H1 (cell line): ENCODE measurements around the gene JPH3. TPM values are rescaled to one million over a fixed set of nuclear protein-coding genes. Genes with fewer than 3 reads are reported as not detected.
"Not testable (repeated sequence)": the region's sequence is repeated elsewhere in the genome, so short reads cannot be mapped to it uniquely, and the experiment has no call there.

ENCODE experiments used
- CTCF ChIA-PET: fragments of 300-600 bp; sonication (Branson Sonifier 250); formaldehyde crosslinking; loops from one replicate; lab custom pipeline; 2021; ENCODE audit not compliant: partially characterized antibody; lab: Charles Lee
- POLR2A ChIA-PET: fragments of 300-600 bp; sonication (Branson Sonifier 250); formaldehyde crosslinking; loops from one replicate; lab custom pipeline; 2021; ENCODE audit warnings: inconsistent platforms; ENCODE audit not compliant: partially characterized antibody; lab: Charles Lee
- DNase-seq, 2 experiments: peaks; one replicate each; pipeline versions ENCODE4 v3.0.0 to v3.0.0-alpha.2; 2010 to 2022; ENCODE audit warnings: low spot score in 2 of 2, low read depth in 1 of 2, mixed read lengths in 1 of 2
- FAIRE-seq: peaks from 2 replicates; lab custom pipeline; 2011; peaks lifted over from hg19 to GRCh38; lab: Jason Lieb, UNC
- H2AFZ ChIP-seq: 2 replicates; pipeline ENCODE4 v1.8.1; 2012; ENCODE audit warnings: low read length, inconsistent platforms
- H2AK5ac ChIP-seq: 2 replicates; pipeline ENCODE4 v1.6.1; 2013; ENCODE audit warnings: low read depth, low read length
- H2BK120ac ChIP-seq: replicated peaks from 2 replicates; pipeline ENCODE3; 2013; ENCODE audit warnings: low read depth, low read length, inconsistent platforms
- H2BK12ac ChIP-seq: 2 replicates; pipeline ENCODE4 v1.6.1; 2013; ENCODE audit warnings: low read depth, low read length
- H2BK15ac ChIP-seq: 2 replicates; pipeline ENCODE4 v1.6.1; 2013; ENCODE audit warnings: low read length
- H2BK20ac ChIP-seq: 2 replicates; pipeline ENCODE4 v1.6.1; 2013; ENCODE audit warnings: low read length
- H2BK5ac ChIP-seq: 2 replicates; pipeline ENCODE4 v1.6.1; 2013; ENCODE audit warnings: low read depth, low read length
- H3K14ac ChIP-seq: 2 replicates; pipeline ENCODE4 v1.6.1; 2013; ENCODE audit warnings: inconsistent platforms; ENCODE audit not compliant: insufficient read length
- H3K18ac ChIP-seq: 2 replicates; pipeline ENCODE4 v1.6.1; 2013; ENCODE audit warnings: low read length; ENCODE audit errors: extremely low read depth
- H3K23ac ChIP-seq: 2 replicates; pipeline ENCODE4 v1.6.1; 2013; ENCODE audit warnings: inconsistent platforms; ENCODE audit not compliant: insufficient read length
- H3K23me2 ChIP-seq: 2 replicates; pipeline ENCODE4 v1.6.1; 2013; ENCODE audit warnings: low read depth, low read length
- H3K27ac ChIP-seq: 2 replicates; pipeline ENCODE4 v1.6.1; 2011; ENCODE audit warnings: low read depth, low read length, inconsistent platforms
- H3K27me3 ChIP-seq, 4 experiments: replicated peaks in 1 of 4; 1 replicate in 1 of 4; 2 replicates in 3 of 4; pipeline versions ENCODE4 v1.6.1 to v1.8.1; 2011 to 2013; ENCODE audit warnings: low read length in 3 of 4, mild to moderate bottlenecking in 3 of 4, inconsistent platforms in 2 of 4, mixed read lengths in 2 of 4, moderate library complexity in 1 of 4; ENCODE audit not compliant: control insufficient read depth in 3 of 4, insufficient read depth in 3 of 4; ENCODE audit errors: extremely low read depth in 1 of 4
- H3K36me3 ChIP-seq, 4 experiments: 2 replicates each; pipeline versions ENCODE4 v1.6.1 to v1.8.1; 2011 to 2013; ENCODE audit warnings: mild to moderate bottlenecking in 4 of 4, low read length in 3 of 4, moderate library complexity in 2 of 4, control low read depth in 1 of 4, inconsistent platforms in 1 of 4; ENCODE audit not compliant: insufficient read depth in 4 of 4, control insufficient read depth in 2 of 4
- H3K4ac ChIP-seq: replicated peaks from 2 replicates; pipeline ENCODE3; 2013; ENCODE audit warnings: low read length, low read depth, mixed read lengths, inconsistent platforms; ENCODE audit not compliant: insufficient read length
- H3K4me1 ChIP-seq, 4 experiments: replicated peaks in 1 of 4; 1 replicate in 1 of 4; 2 replicates in 3 of 4; pipeline versions ENCODE4 v1.6.1 to v1.8.1; 2011 to 2013; ENCODE audit warnings: low read length in 3 of 4, inconsistent platforms in 2 of 4, mixed read lengths in 1 of 4; ENCODE audit not compliant: insufficient read depth in 4 of 4, control insufficient read depth in 3 of 4
- H3K4me2 ChIP-seq, 2 experiments: 2 replicates each; pipeline versions ENCODE4 v1.6.1 to v1.8.1; 2011 to 2013; ENCODE audit warnings: low read depth in 2 of 2, low read length in 2 of 2, control low read depth in 1 of 2, inconsistent platforms in 1 of 2, mild to moderate bottlenecking in 1 of 2; ENCODE audit not compliant: insufficient read depth in 1 of 2
- H3K4me3 ChIP-seq, 4 experiments: fragments of 200-600, 300-600 bp in 1 of 4; sonication (generic), shearing (Covaris generic), sonication (Bioruptor Twin) in 1 of 4; 2 replicates each; pipeline versions ENCODE4 v1.5.1 to v1.8.1; 2011 to 2016; ENCODE audit warnings: low read length in 4 of 4, low read depth in 3 of 4, control low read depth in 2 of 4, inconsistent platforms in 2 of 4, mild to moderate bottlenecking in 2 of 4, mixed read lengths in 1 of 4, moderate library complexity in 1 of 4; ENCODE audit not compliant: insufficient read depth in 2 of 4; ENCODE audit errors: extremely low read depth in 1 of 4
- H3K56ac ChIP-seq: replicated peaks from 2 replicates; pipeline ENCODE3; 2013; ENCODE audit warnings: low read depth, mild to moderate bottlenecking, mixed read lengths, low read length, inconsistent platforms; ENCODE audit not compliant: insufficient read length
- H3K79me1 ChIP-seq: 2 replicates; pipeline ENCODE4 v1.6.1; 2013; ENCODE audit warnings: low read depth, low read length, control low read depth
- H3K79me2 ChIP-seq, 2 experiments: 2 replicates each; pipeline versions ENCODE4 v1.6.1 to v1.8.1; 2012 to 2013; ENCODE audit warnings: low read length in 2 of 2, mild to moderate bottlenecking in 2 of 2, inconsistent platforms in 1 of 2; ENCODE audit not compliant: insufficient read depth in 2 of 2, control insufficient read depth in 1 of 2
- H3K9ac ChIP-seq, 4 experiments: replicated peaks in 1 of 4; 1 replicate in 1 of 4; 2 replicates in 3 of 4; pipeline versions ENCODE4 v1.6.1 to v1.8.1; 2011 to 2013; ENCODE audit warnings: low read depth in 3 of 4, low read length in 3 of 4, control low read depth in 2 of 4, mild to moderate bottlenecking in 2 of 4, moderate library complexity in 2 of 4, inconsistent platforms in 1 of 4; ENCODE audit errors: extremely low read depth in 1 of 4
- H3K9me3 ChIP-seq, 2 experiments: 2 replicates each; pipeline versions ENCODE4 v1.6.1 to v1.8.1; 2012 to 2013; ENCODE audit warnings: mild to moderate bottlenecking in 2 of 2, moderate library complexity in 2 of 2, control low read depth in 1 of 2, inconsistent platforms in 1 of 2, low read depth in 1 of 2, low read length in 1 of 2, mixed read lengths in 1 of 2; ENCODE audit not compliant: insufficient read depth in 2 of 2
- H4K20me1 ChIP-seq, 2 experiments: replicated peaks in 1 of 2; 2 replicates each; pipeline versions ENCODE3 to v1.8.1; 2011 to 2013; ENCODE audit warnings: inconsistent platforms in 2 of 2, low read length in 2 of 2, mild to moderate bottlenecking in 1 of 2; ENCODE audit not compliant: insufficient read depth in 2 of 2, control insufficient read depth in 1 of 2
- H4K5ac ChIP-seq: 2 replicates; pipeline ENCODE4 v1.6.1; 2013; ENCODE audit warnings: low read length, low read depth, mixed read lengths, inconsistent platforms; ENCODE audit not compliant: insufficient read length
- H4K8ac ChIP-seq: 2 replicates; pipeline ENCODE4 v1.8.0; 2013; ENCODE audit warnings: mild to moderate bottlenecking, moderate library complexity, low read length, inconsistent platforms; ENCODE audit not compliant: insufficient read depth; ENCODE audit errors: extremely low read depth
- H4K91ac ChIP-seq: replicated peaks from 2 replicates; pipeline ENCODE3; 2013; ENCODE audit warnings: low read length, mixed read lengths, inconsistent platforms; ENCODE audit not compliant: insufficient read length
- CHD2 ChIP-seq: IDR thresholded peaks from 2 replicates; pipeline ENCODE4 v1.6.1; 2012; ENCODE audit warnings: low read length, improper control_type of control experiment
- PHF8 ChIP-seq: fragments of 200-600 bp; sonication (generic); conservative IDR thresholded peaks from 2 replicates; pipeline ENCODE4 v1.7.1; 2012; ENCODE audit warnings: low read depth, mild to moderate bottlenecking, inconsistent platforms, low read length, moderate library complexity
- WGBS, 2 experiments: shearing (Covaris generic) in 1 of 2; methylation state at CpG; one replicate each; pipeline versions ENCODE4 v1.1.6 to v1.1.7; 2013 to 2015; ENCODE audit warnings: low lambda C conversion rate in 2 of 2, mixed read lengths in 2 of 2, inconsistent platforms in 1 of 2, low coverage in 1 of 2, missing lambda C conversion rate in 1 of 2; ENCODE audit not compliant: insufficient replicate concordance in 2 of 2, insufficient coverage in 1 of 2, insufficient read length in 1 of 2; ENCODE audit errors: extremely low coverage in 1 of 2, missing lambda C conversion rate in 1 of 2; 5-methylcytosine and 5-hydroxymethylcytosine counted together
- polyA plus RNA-seq, 7 experiments: library from polyadenylated mRNA; depleted of rRNA in 3 of 7; stranded (reverse) in 5 of 7; unstranded in 2 of 7; fragments of >200 nt in 5 of 7; fragments of 200-250 nt in 2 of 7; gene quantifications; 1 replicate in 5 of 7; 2 replicates in 1 of 7; 4 replicates in 1 of 7; pipeline versions ENCODE4 v1.2.1 to v1.2.3, GENCODE V29; 2011 to 2013; ENCODE audit warnings: missing spikeins in 2 of 7, mixed read lengths in 2 of 7
- total RNA-seq: library from RNA; stranded (reverse); fragmentation: NEBNext Ultra II Directional; extraction: Animal tissue kit (Norgen Biotek cat#: 25700); gene quantifications from 2 replicates; pipeline ENCODE4 v1.2.1, GENCODE V29; 2021

The JPH3 gene
- total and polyA plus RNA-seq, 2 of the 8 experiments (the other 6 are each of a cell fraction or from before 2014, with no cell fraction given) = 10.3 to 28.3 TPM

GRCh38 chr16:87725596-87726235 is 123.4 kb downstream of the JPH3 start (continued):
- TF ChIP-seq CHD2 (no peak), PHF8 (no peak)

GRCh38 chr16:87726577-87726976 is 124.3 kb downstream of the JPH3 start:
- H2BK20ac ChIP-seq, H3K4me1 ChIP-seq, H4K5ac ChIP-seq, H3K27me3 ChIP-seq, H3K4me2 ChIP-seq, H2BK12ac ChIP-seq, FAIRE-seq, H4K91ac ChIP-seq, H4K8ac ChIP-seq, H3K9ac ChIP-seq, H3K14ac ChIP-seq, DNase-seq, H2AFZ ChIP-seq, H2AK5ac ChIP-seq, H3K79me1 ChIP-seq, H3K27ac ChIP-seq, H3K56ac ChIP-seq, POLR2A ChIA-PET, H2BK15ac ChIP-seq, H3K23ac ChIP-seq, H3K23me2 ChIP-seq, H3K9me3 ChIP-seq, H3K4me3 ChIP-seq, H2BK120ac ChIP-seq, H3K4ac ChIP-seq, H3K18ac ChIP-seq, H2BK5ac ChIP-seq: not testable (repeated sequence)
- Histone ChIP-seq H4K20me1 (peaks cover 3 to 19% of the 10 kb centered on the region in 2 experiments), H3K36me3 (peaks cover 8 to 32% (median 23%) of the 10 kb centered on the region in 4 experiments; a peak in 6 of 8 replicates), H3K79me2 (peaks cover 0 to 18% of the 10 kb centered on the region in 2 experiments; a peak in 2 of 4 replicates)
- WGBS, 2 experiments = 94% methylated on average over 9 of the region's 40 CpGs; no CpG with 5 or more reads in 1 of the 2 experiments
- CTCF ChIA-PET = interaction anchor here (0.7 kb wide), 1 partner anchor 125 kb away, joined by 3 read pairs; no protein-coding TSS in a partner anchor
